Measurements from ENCODE around the gene KCTD14.
"Not testable (repeated sequence)": the region's sequence is repeated elsewhere in the genome, so short reads cannot be mapped to it uniquely, and the experiment has no call there.

Gene KCTD14

GRCh38 chr11:78020246-78020645, 2.8 kb downstream of the KCTD14 start:
- no peak for DNase-seq

- no peak for DNase-seq
These were observed 3.3 kb downstream of the KCTD14 start for GRCh38 chr11:78019808-78020207.

GRCh38 chr11:78015878-78016277, 7.2 kb downstream of the KCTD14 start:
- DNase-seq = no peak

DNA sequence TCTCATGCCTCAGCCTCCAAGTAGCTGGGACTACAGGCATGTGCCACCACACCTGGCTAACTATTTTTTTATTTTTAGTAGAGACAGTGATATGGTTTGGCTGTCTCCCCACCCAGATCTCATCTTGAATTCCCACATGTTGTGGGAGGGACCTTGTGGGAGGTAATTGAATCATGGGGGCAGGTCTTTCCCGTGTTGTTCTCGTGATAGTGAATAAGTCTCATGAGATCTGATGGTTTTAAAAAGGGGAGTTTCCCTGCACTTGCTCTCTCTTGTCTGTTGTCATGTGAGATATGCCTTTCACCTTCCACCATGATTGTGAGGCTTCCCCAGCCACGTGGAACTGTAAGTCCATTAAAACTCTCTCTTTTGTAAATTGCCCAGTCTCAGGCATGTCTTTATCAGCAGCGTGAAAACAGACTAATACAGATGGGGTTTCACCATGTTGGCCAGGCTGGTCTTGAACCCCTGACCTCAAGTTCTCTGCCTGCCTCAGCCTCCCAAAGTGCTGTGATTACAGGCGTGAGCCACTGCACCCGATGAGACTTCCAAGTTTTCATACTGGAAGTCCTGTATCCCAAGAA, 8.0 kb downstream of the KCTD14 start:
- DNase-seq = not testable (repeated sequence)

DNA sequence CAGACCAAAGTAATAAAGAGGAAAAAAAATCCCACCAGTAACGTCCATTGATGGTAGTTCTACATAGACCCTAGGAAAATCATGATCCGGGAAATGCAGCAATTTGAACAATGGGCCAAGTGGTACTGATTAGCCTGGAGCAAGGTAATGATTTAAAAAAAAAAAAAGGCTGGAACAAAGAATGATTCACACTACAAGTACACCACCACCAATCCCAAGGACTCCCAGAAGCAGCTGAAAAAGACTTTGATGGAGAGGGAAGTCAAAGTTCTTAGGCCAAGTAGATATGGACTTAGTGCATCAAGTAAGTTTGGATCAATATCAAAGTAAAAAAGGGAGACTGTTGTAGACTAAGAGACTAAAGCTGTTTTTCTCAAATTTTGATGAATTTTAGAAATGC, 11.8 kb downstream of the KCTD14 start:
- DNase-seq = no peak

DNA sequence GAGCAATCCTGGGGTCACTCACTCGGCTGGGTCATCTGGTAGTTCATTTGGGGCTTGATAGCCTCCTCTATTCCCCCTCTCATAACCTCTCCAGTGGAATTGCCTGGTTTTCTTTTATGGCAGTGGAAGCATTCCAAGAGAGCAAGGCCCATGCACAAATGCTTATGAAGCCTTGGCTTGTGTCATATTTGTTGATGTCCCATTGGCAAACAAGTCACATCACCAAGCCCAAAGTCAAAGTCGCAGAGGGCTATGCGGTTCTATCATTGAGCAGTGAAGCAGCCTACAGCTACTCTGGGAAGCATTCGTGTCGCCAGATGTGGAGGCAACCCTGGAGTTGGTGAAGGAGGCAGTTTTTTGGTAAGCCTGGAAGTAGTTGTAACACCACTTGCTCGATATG, 12.3 kb downstream of the KCTD14 start:
- no peak for DNase-seq

GRCh38 chr11:78010304-78010703, 12.8 kb downstream of the KCTD14 start:
- DNase-seq = no peak

DNA sequence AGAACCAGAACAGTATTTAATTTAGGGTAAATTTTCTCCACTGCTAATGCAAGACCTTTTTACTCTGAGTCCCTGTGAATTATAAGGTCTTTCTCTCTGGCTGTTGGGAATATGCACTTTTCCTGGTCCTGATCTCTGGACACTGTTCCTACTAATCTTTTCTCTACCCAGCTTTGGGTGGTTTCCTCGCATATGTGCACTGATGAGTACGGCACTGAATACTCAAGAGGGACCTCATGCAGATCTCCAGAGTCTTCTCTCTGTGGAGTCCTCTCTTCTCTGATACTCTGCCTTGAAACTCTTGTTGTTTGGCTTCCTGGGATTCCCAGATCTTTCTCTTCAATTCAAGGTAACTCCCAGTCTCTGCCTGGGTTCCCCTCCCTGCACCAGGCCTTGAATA, 14.0 kb downstream of the KCTD14 start:
- DNase-seq = no peak

DNA sequence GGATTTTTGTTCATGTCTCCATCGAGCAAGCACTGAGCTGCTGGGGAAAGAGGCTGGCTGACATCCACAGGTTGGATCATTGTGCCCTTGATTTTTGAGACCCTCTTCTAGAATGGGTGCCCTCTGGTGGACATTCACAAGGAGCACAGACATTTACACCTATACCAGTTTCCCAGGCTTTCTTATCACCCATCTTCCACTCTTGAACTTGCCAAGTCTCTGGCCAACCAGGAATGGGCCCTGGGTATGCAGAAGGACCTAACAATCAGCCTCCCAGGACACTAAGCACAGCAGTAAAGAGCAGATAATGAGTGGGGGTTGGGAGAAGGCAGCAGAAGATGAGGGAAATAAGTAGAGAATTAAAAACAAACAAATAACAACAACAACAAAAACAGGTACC, 22.9 kb downstream of the KCTD14 start:
- peak; percentile 58 for DNase-seq

DNA sequence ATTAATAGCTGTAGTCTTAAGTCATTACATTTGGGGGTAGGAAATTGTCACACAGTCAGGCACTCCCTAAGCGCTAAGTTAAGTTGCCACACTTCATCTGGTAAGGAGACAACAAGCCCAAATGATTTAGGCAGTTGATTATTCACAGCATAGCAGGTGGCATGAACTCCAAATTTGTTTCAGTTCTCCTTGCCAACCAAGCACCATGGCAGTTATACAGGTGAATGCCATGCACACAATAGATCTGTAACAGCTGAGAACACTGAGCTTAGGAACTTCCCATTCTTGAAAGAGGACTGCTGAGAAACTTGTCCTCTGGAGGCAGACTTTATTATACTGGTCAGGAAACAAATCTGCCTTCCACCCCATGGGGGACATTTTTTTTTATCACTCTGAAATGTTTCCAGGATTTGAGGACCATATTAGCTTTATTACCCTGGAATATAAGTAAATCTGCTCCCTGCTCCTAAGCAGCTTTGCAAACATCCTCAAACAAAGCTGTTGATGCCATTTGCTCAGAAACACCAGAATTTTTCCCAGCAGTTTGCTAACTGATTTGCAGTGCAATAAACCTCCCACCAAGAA, 23.5 kb downstream of the KCTD14 start:
- no peak for DNase-seq

- peak; percentile 99 for DNase-seq
These were observed 28.4 kb downstream of the KCTD14 start, which contains the start of gene INTS4 for GRCh38 chr11:77994434-77995362. Gene INTS4, minus strand, starts transcription at chr11:77994668. Its CDS starts 25 bp downstream, at chr11:77994643.

GRCh38 chr11:77993902-77994301, 29.2 kb downstream of the KCTD14 start:
- no peak for DNase-seq

DNA sequence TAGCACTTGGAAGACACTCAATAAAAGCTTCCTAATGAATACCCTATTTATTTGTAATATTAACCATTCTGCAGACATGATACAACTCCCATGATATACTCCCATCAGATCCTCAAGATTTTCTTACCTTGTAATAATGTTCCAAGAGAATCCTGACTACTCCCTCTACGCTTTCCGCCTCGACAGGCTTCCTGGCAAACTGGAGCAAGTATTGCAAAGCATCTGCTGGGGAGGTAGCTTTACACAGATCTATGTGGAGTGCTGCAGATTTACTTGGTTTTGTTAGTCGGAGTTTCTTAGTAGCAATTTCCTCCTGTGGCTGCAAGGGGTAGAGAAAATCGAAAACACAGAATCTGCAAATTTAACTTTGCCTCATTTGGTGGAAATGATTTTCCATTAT, 32.1 kb downstream of the KCTD14 start:
- no peak for DNase-seq

GRCh38 chr11:77986456-77986855, 36.6 kb downstream of the KCTD14 start:
- not testable (repeated sequence) for DNase-seq

DNA sequence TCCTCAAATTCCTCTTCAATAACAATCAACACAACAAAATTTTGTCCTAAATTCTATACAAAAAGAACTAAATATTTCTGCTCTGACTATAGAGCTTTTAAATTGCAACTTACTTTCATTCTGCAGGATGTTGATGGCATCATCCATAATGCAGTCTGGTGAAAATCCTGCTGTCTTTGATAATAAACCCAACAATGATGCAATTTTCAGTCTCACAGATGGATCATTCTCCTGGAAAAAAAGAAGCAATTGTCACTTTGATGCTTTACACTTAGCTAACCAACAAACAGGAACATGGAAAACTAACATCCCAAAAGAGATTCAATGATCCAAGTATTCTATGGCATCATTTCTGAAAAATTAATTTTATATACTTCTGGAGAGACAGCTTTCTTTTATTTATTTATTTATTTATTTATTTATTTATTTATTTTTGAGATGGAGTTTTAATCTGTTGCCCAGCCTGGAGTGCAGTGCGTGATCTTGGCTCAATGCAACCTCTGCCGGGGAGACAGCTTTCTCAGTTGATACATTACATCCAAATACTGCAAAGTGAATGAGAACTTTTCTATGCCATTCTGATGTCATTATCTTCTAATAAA, 41.6 kb downstream of the KCTD14 start:
- DNase-seq = no peak

DNA sequence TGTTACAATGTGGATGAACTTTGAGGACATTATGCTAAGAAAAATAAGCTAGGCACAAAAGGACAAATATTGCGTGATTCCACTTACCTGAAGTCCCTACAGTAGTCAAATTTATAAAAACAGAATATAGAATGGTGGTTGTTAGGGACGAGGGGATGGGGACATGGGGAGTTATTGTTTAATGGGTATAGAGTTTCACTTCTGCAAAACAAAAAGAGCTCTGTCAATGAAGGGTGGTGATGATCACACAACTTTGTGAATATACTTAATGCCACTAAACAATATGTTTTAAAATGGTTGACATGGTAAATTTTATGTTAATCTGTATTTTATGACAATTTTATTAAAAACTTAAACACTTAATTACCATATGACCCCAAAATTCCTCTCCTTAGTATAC, 54.7 kb downstream of the KCTD14 start:
- no peak for DNase-seq

DNA sequence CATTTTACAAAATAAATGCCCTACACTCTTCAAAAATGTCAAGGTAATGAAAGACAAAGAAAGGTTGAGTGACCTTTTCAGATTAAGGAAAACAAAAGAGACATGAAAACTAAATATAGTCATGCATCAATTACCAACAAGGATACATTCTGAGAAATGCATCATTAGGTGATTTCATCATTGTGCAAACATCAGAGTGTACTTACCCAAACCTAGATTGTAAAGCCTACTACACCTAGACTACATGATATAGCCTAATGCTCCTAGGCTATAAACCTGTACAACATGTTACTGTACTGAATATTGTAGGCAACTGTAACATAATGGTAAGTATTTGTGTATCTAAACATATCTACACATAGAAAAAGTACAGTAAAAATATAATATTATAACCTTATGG, 55.3 kb downstream of the KCTD14 start:
- DNase-seq = no peak

DNA sequence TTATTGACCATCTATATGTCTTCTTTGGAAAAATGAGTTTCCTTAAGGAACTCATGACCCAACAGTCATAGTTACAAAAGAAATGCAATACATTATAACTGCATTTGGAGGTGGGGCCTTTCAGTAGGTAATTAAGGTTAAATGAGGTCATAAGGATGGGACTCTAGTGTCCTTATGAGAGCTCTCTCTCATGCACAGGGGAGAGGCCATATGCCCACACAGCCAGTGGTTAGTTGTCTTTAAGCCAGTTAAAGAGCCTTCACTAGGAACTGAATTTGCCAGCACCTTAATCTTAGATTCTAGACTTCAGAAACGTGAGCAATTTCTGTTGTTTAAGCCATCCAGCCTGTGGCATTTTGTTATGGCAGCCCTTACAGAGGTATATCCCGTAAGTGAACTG, 56.0 kb downstream of the KCTD14 start:
- no peak for DNase-seq

DNA sequence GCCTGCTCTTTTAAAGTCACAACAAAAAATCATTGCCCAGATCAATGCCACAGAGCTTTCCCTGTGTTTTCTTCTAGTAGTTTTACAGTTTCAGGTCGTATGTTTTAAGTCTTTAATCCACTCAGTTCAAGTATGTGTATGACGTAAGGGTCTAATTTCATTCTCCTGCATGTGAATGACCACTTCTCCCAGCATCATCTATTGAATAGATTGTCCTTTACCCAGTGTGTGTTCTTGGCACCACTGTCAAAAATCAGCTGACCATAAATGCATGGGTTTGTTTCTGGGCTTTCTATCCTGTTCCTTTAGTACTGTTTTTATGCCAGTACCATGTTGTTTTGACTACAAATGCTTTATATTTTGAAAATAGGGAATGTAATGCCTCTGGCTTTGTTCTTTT, 56.7 kb downstream of the KCTD14 start:
- no peak for DNase-seq

Data from CD4-positive, alpha-beta T cell treated with Interleukin-4 for 4 hours (primary cell).